HepG2 (cell line): ENCODE results near the gene TPRN. TPM values are rescaled to one million over a fixed set of nuclear protein-coding genes. Genes with fewer than 3 reads are reported as not detected.

Source experiments
- ATRX ChIP-seq: sonication (generic); formaldehyde crosslinking; IDR thresholded peaks from 2 replicates; pipeline ENCODE4 v1.4.0; 2020; ENCODE audit warnings: missing genetic modification reagents, borderline replicate concordance
- HBP1 ChIP-seq: IDR thresholded peaks from 2 replicates; pipeline ENCODE4 v1.6.1; 2016; ENCODE audit warnings: low read depth, control low read depth
- HHEX ChIP-seq: IDR thresholded peaks from 2 replicates; pipeline ENCODE4 v1.6.1; 2016; ENCODE audit warnings: control low read depth
- JUN ChIP-seq: sonication (generic); formaldehyde crosslinking; IDR thresholded peaks from 2 replicates; pipeline ENCODE4 v1.4.0; 2020; ENCODE audit warnings: mild to moderate bottlenecking, missing genetic modification reagents
- KLF11 ChIP-seq: IDR thresholded peaks from 2 replicates; pipeline ENCODE4 v1.6.1; 2016; ENCODE audit warnings: missing compliant biosample characterization
- NFIC ChIP-seq: IDR thresholded peaks from 2 replicates; pipeline ENCODE4 v1.6.1; 2012; ENCODE audit warnings: mild to moderate bottlenecking, low read length, inconsistent platforms
- PRDM15 ChIP-seq: sonication (generic); formaldehyde crosslinking; IDR thresholded peaks from 2 replicates; pipeline ENCODE4 v1.4.0; 2020; ENCODE audit warnings: missing genetic modification reagents
- RBM22 ChIP-seq: fragments of 200-400 bp; formaldehyde crosslinking; optimal IDR thresholded peaks from 2 replicates; pipeline ENCODE3; 2017; ENCODE audit warnings: mild to moderate bottlenecking, low read length, moderate library complexity
- SAFB2 ChIP-seq: sonication (generic); formaldehyde crosslinking; IDR thresholded peaks from 2 replicates; pipeline ENCODE4 v1.5.1; 2020; ENCODE audit warnings: missing genetic modification reagents, low read depth, mild to moderate bottlenecking, borderline replicate concordance
- ZNF572 ChIP-seq: sonication (generic); formaldehyde crosslinking; IDR thresholded peaks from 2 replicates; pipeline ENCODE4 v1.5.1; 2020; ENCODE audit warnings: mild to moderate bottlenecking, missing genetic modification reagents
- polyA plus RNA-seq, 8 experiments: library from polyadenylated mRNA; depleted of rRNA in 3 of 8; stranded (reverse) in 7 of 8; unstranded in 1 of 8; fragments of >200 nt; fragmentation: Illumina TruSeq in 4 of 8; extraction: Trizol in 4 of 8; gene quantifications; 2 replicates each; pipeline versions ENCODE4 v1.2.1 to v1.2.3, GENCODE V29; 2011 to 2016; ENCODE audit warnings: low read depth in 4 of 8, missing spikeins in 1 of 8, mixed read lengths in 1 of 8; ENCODE audit not compliant: insufficient read depth in 1 of 8
- total RNA-seq, 5 experiments: library from RNA; depleted of rRNA; stranded (reverse); fragments of >200 nt; fragmentation: Illumina TruSeq; extraction: Trizol; gene quantifications; 2 replicates each; pipeline ENCODE4 v1.2.3, GENCODE V29; 2016; ENCODE audit warnings: low read depth in 1 of 5
- TF ChIP-seq, protein P1 (sequence below): sonication (generic); formaldehyde crosslinking; IDR thresholded peaks from 2 replicates; pipeline ENCODE4 v1.4.0; 2020; ENCODE audit warnings: missing genetic modification reagents, mild to moderate bottlenecking, borderline replicate concordance
- TF ChIP-seq, protein P2 (sequence below), 2 experiments: sonication (generic) in 1 of 2; formaldehyde crosslinking in 1 of 2; IDR thresholded peaks; 2 replicates each; pipeline versions ENCODE4 v1.6.1 to v1.9.0; 2014 to 2022; ENCODE audit warnings: antibody characterized with exemption in 1 of 2, borderline replicate concordance in 1 of 2, inconsistent platforms in 1 of 2, low read depth in 1 of 2, missing genetic modification reagents in 1 of 2
- TF ChIP-seq, protein P3 (sequence below): sonication (generic); formaldehyde crosslinking; IDR thresholded peaks from 2 replicates; pipeline ENCODE4 v1.5.0; 2020; ENCODE audit warnings: missing genetic modification reagents

The TPRN gene
- total and polyA plus RNA-seq, 2 of the 13 experiments (the other 11 are each of a cell fraction or from before 2014, with no cell fraction given) = 10.1 to 19.2 TPM

- TF ChIP-seq, protein P1, sequence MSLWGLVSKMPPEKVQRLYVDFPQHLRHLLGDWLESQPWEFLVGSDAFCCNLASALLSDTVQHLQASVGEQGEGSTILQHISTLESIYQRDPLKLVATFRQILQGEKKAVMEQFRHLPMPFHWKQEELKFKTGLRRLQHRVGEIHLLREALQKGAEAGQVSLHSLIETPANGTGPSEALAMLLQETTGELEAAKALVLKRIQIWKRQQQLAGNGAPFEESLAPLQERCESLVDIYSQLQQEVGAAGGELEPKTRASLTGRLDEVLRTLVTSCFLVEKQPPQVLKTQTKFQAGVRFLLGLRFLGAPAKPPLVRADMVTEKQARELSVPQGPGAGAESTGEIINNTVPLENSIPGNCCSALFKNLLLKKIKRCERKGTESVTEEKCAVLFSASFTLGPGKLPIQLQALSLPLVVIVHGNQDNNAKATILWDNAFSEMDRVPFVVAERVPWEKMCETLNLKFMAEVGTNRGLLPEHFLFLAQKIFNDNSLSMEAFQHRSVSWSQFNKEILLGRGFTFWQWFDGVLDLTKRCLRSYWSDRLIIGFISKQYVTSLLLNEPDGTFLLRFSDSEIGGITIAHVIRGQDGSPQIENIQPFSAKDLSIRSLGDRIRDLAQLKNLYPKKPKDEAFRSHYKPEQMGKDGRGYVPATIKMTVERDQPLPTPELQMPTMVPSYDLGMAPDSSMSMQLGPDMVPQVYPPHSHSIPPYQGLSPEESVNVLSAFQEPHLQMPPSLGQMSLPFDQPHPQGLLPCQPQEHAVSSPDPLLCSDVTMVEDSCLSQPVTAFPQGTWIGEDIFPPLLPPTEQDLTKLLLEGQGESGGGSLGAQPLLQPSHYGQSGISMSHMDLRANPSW = no peak
- TF ChIP-seq PRDM15 (CRISPR knock-in tag) (no peak), ATRX (CRISPR knock-in tag) (no peak), HBP1 (no peak), HHEX (CRISPR knock-in tag) (no peak), JUN (CRISPR knock-in tag) (no peak), RBM22 (no peak), KLF11 (CRISPR knock-in tag) (no peak), ZNF572 (CRISPR knock-in tag) (0 out of 2 replicates have a peak, but pooled peaks have one; percentile 19), SAFB2 (CRISPR knock-in tag) (no peak), NFIC (no peak)
- TF ChIP-seq, protein P2, sequence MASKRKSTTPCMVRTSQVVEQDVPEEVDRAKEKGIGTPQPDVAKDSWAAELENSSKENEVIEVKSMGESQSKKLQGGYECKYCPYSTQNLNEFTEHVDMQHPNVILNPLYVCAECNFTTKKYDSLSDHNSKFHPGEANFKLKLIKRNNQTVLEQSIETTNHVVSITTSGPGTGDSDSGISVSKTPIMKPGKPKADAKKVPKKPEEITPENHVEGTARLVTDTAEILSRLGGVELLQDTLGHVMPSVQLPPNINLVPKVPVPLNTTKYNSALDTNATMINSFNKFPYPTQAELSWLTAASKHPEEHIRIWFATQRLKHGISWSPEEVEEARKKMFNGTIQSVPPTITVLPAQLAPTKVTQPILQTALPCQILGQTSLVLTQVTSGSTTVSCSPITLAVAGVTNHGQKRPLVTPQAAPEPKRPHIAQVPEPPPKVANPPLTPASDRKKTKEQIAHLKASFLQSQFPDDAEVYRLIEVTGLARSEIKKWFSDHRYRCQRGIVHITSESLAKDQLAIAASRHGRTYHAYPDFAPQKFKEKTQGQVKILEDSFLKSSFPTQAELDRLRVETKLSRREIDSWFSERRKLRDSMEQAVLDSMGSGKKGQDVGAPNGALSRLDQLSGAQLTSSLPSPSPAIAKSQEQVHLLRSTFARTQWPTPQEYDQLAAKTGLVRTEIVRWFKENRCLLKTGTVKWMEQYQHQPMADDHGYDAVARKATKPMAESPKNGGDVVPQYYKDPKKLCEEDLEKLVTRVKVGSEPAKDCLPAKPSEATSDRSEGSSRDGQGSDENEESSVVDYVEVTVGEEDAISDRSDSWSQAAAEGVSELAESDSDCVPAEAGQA (IDR thresholded peaks at IDR 0.05; ENCODE audit: low read depth) = no peak
- TF ChIP-seq, protein P2 (CRISPR knock-in tag; IDR thresholded peaks at IDR 0.05; ENCODE audit: borderline replicate concordance) = no peak
- TF ChIP-seq, protein P3, sequence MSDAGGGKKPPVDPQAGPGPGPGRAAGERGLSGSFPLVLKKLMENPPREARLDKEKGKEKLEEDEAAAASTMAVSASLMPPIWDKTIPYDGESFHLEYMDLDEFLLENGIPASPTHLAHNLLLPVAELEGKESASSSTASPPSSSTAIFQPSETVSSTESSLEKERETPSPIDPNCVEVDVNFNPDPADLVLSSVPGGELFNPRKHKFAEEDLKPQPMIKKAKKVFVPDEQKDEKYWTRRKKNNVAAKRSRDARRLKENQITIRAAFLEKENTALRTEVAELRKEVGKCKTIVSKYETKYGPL (CRISPR knock-in tag) = no peak
Observed at GRCh38 chr9:137235424-137236237, 35.1 kb upstream of the TPRN start (continued).
